Testis (tissue), 2 donors: ENCODE measurements around the gene SLITRK3.

ENCODE experiments used
- POLR2A ChIP-seq: fragments of 450-650 bp; IDR thresholded peaks from one replicate; pipeline ENCODE4 v1.6.1; 2017; ENCODE audit warnings: antibody characterized with exemption, mild to moderate bottlenecking, moderate library complexity
- TF ChIP-seq, protein P1 (sequence below), 3 experiments: fragments of 450-650 bp in 2 of 3; fragments of 200-600 bp in 1 of 3; sonication (generic) in 1 of 3; IDR thresholded peaks; one replicate each; pipeline ENCODE4 v1.5.1; 2016 to 2019; ENCODE audit warnings: antibody characterized with exemption in 3 of 3, mild to moderate bottlenecking in 2 of 3, moderate library complexity in 1 of 3

DNA sequence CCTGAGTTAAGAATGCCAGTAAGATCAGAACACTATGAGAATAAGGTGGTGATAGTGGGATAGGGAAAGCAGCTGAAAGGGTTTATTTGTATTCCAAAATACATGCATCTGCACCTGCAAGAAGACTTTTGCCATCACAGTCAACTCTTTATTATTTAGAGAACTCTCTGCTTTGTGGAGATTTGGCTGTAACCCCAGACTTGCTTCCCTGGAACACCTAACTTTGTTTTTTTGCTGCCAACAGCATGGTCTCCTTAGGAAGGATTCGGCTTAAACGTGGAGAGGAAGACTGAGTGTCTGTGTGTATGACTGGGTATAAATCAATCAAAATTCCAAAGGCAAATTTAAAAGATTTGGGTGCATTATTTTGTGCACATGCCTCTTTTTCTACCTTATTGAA, 21.6 kb upstream of the SLITRK3 start:
- no peak for TF ChIP-seq POLR2A
- TF ChIP-seq, protein P1, sequence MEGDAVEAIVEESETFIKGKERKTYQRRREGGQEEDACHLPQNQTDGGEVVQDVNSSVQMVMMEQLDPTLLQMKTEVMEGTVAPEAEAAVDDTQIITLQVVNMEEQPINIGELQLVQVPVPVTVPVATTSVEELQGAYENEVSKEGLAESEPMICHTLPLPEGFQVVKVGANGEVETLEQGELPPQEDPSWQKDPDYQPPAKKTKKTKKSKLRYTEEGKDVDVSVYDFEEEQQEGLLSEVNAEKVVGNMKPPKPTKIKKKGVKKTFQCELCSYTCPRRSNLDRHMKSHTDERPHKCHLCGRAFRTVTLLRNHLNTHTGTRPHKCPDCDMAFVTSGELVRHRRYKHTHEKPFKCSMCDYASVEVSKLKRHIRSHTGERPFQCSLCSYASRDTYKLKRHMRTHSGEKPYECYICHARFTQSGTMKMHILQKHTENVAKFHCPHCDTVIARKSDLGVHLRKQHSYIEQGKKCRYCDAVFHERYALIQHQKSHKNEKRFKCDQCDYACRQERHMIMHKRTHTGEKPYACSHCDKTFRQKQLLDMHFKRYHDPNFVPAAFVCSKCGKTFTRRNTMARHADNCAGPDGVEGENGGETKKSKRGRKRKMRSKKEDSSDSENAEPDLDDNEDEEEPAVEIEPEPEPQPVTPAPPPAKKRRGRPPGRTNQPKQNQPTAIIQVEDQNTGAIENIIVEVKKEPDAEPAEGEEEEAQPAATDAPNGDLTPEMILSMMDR (IDR thresholded peaks at IDR 0.05) = no peak
